ENCODE measurements around the gene HPSE2. TPM values are rescaled to one million over a fixed set of nuclear protein-coding genes. Genes with fewer than 3 reads are reported as not detected.

The HPSE2 gene
- total and polyA plus RNA-seq, 2 of the 8 experiments (the other 6 are each of a cell fraction or from before 2014, with no cell fraction given), result 0.41 to 0.58 TPM

GRCh38 chr10:98457721-98458120 is 777.9 kb downstream of the HPSE2 start:
- Histone ChIP-seq H4K5ac (ENCODE audit: insufficient read length, low read depth, low read length) (no peak overlapping the region), H4K8ac (ENCODE audit: extremely low read depth, insufficient read depth, low read length) (no peak overlapping the region), H3K27ac (ENCODE audit: low read depth, low read length) (no peak overlapping the region), H2BK120ac (replicated peaks; ENCODE audit: low read depth, low read length) (no peak overlapping the region), H2AFZ (ENCODE audit: low read length) (0 out of 2 replicates have a peak overlapping the region, but pooled peaks have one; percentile 50), H2AK5ac (ENCODE audit: low read depth, low read length) (no peak overlapping the region), H3K9me3 (ENCODE audit: insufficient read depth in 2 of 2, low read depth in 1 of 2, low read length in 1 of 2) (no peaks in the 10 kb centered on the region), H3K56ac (replicated peaks; ENCODE audit: insufficient read length, low read depth, low read length) (no peak overlapping the region), H2BK15ac (ENCODE audit: low read length) (no peak overlapping the region), H3K9ac (replicated peaks in 1 of 4; ENCODE audit: extremely low read depth in 1 of 4, low read depth in 3 of 4, low read length in 3 of 4) (no peak overlapping the region), H3K27me3 (replicated peaks in 1 of 4; ENCODE audit: control insufficient read depth in 3 of 4, extremely low read depth in 1 of 4, insufficient read depth in 3 of 4, low read length in 3 of 4) (no peaks in the 10 kb centered on the region), H3K18ac (ENCODE audit: extremely low read depth, low read length) (no peak overlapping the region), H3K4me2 (ENCODE audit: insufficient read depth in 1 of 2, low read depth in 2 of 2, low read length in 2 of 2) (no peak overlapping the region), H2BK5ac (ENCODE audit: low read depth, low read length) (no peak overlapping the region), H3K23me2 (ENCODE audit: low read depth, low read length) (no peaks in the 10 kb centered on the region; the same call in 1 of the 2 replicates), H3K4me1 (replicated peaks in 1 of 4; ENCODE audit: control insufficient read depth in 3 of 4, insufficient read depth in 4 of 4, low read length in 3 of 4) (peaks cover 5 to 14% (median 11%) of the 10 kb centered on the region in 4 experiments), H2BK20ac (ENCODE audit: low read length) (no peak overlapping the region), H3K4me3 (ENCODE audit: extremely low read depth in 1 of 4, insufficient read depth in 2 of 4, low read depth in 3 of 4, low read length in 4 of 4) (no peak overlapping the region), H3K23ac (ENCODE audit: insufficient read length) (no peak overlapping the region), H4K91ac (replicated peaks; ENCODE audit: insufficient read length, low read length) (peak overlapping the region; percentile 32), H3K79me1 (ENCODE audit: low read depth, low read length) (no peaks in the 10 kb centered on the region), H3K4ac (replicated peaks; ENCODE audit: insufficient read length, low read depth, low read length) (no peak overlapping the region), H3K79me2 (ENCODE audit: control insufficient read depth in 1 of 2, insufficient read depth in 2 of 2, low read length in 2 of 2) (no peaks in the 10 kb centered on the region), H4K20me1 (replicated peaks in 1 of 2; ENCODE audit: control insufficient read depth in 1 of 2, insufficient read depth in 2 of 2, low read length in 2 of 2) (no peaks in the 10 kb centered on the region), H2BK12ac (ENCODE audit: low read depth, low read length) (no peak overlapping the region), H3K14ac (ENCODE audit: insufficient read length) (no peak overlapping the region), H3K36me3 (ENCODE audit: control insufficient read depth in 2 of 4, insufficient read depth in 4 of 4, low read length in 3 of 4) (no peaks in the 10 kb centered on the region)
- ChIA-PET CTCF (ENCODE audit: partially characterized antibody) (interaction anchor here (0.9 to 1.5 kb wide), 3 partner anchors 9 to 288 kb away, joined by 3 to 7 read pairs (median 5); no protein-coding TSS in a partner anchor), POLR2A (ENCODE audit: partially characterized antibody) (no interaction called here)
- FAIRE-seq (no peak), DNase-seq (ENCODE audit: low read depth in 1 of 2, low spot score in 2 of 2) (no peak)
- 80% methylated on average over 8 of the region's 8 CpGs; no CpG with 5 or more reads in 1 of the 2 experiments for WGBS, 2 experiments (ENCODE audit: extremely low coverage in 1 of 2, insufficient coverage in 1 of 2, insufficient read length in 1 of 2, insufficient replicate concordance in 2 of 2, low coverage in 1 of 2, low lambda C conversion rate in 2 of 2, missing lambda C conversion rate in 1 of 2)
- TF ChIP-seq ASH2L (IDR thresholded peaks at IDR 0.05; ENCODE audit: low read length) (no peak), SAP30 (IDR thresholded peaks at IDR 0.05; ENCODE audit: insufficient read depth, insufficient replicate concordance, low read length) (no peak), EP300 (IDR thresholded peaks at IDR 0.05; ENCODE audit: borderline replicate concordance in 1 of 2, low read depth in 2 of 2, low read length in 2 of 2) (no peak), CHD2 (IDR thresholded peaks at IDR 0.05; ENCODE audit: low read length) (no peak), ZNF274 (IDR thresholded peaks at IDR 0.05; ENCODE audit: borderline replicate concordance, extremely low read depth, low read length) (no peak), YY1 (IDR thresholded peaks at IDR 0.05; ENCODE audit: low read depth, low read length) (no peak), JUND (IDR thresholded peaks at IDR 0.05; ENCODE audit: low read length) (no peak), RFX5 (IDR thresholded peaks at IDR 0.05; ENCODE audit: borderline replicate concordance, low read depth, low read length) (no peak), BCL11A (IDR thresholded peaks at IDR 0.05; ENCODE audit: low read depth in 2 of 2, low read length in 2 of 2) (no peak), CHD1 (IDR thresholded peaks at IDR 0.05; ENCODE audit: low read depth, low read length) (no peak), NANOG (IDR thresholded peaks at IDR 0.05; ENCODE audit: insufficient read depth, low read depth, low read length, poor library complexity, severe bottlenecking) (no peak), GTF2F1 (IDR thresholded peaks at IDR 0.05; ENCODE audit: borderline replicate concordance, low read depth, low read length) (no peak), MAX (IDR thresholded peaks at IDR 0.05) (no peak), PHF8 (conservative IDR thresholded peaks at IDR 0.05; ENCODE audit: low read depth, low read length) (no peak)

Measured in H1 (cell line).